GM12864 (cell line): Measurements from ENCODE around the gene MAPKAP1.

Experiments
- DNase-seq: peaks from one replicate; pipeline ENCODE4 v3.0.0-alpha.2; 2011; ENCODE audit warnings: low read depth
- H3K4me3 ChIP-seq: 2 replicates; pipeline ENCODE4 v1.5.1; 2011; ENCODE audit warnings: mild to moderate bottlenecking, low read depth, low read length, control low read depth
- TF ChIP-seq, protein P1 (sequence below): IDR thresholded peaks from 2 replicates; pipeline ENCODE4 v1.5.1; 2011; ENCODE audit warnings: low read depth, mild to moderate bottlenecking, moderate library complexity, low read length, control low read depth, inconsistent platforms; ENCODE audit errors: missing control alignments

MAPKAP1 gene

DNA sequence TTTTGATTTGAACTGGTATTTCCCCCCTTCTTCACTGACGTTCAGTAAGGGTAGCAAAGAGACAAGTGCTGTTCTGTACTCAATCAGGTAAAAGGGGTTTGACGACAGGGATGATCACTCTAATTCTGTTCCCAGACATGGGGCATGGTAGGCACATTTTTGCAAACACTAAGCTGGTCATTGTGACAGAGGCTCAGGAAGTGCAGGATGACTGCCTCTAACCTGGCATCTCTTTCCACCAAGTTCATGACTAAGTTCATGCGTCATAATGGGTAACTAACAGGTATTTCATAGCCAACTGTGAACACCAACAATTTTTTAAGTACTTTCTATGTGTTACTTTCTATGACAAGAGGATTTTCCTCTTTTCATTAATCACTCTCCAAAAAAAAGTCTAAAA, 166.5 kb downstream of the MAPKAP1 start:
- TF ChIP-seq, protein P1, sequence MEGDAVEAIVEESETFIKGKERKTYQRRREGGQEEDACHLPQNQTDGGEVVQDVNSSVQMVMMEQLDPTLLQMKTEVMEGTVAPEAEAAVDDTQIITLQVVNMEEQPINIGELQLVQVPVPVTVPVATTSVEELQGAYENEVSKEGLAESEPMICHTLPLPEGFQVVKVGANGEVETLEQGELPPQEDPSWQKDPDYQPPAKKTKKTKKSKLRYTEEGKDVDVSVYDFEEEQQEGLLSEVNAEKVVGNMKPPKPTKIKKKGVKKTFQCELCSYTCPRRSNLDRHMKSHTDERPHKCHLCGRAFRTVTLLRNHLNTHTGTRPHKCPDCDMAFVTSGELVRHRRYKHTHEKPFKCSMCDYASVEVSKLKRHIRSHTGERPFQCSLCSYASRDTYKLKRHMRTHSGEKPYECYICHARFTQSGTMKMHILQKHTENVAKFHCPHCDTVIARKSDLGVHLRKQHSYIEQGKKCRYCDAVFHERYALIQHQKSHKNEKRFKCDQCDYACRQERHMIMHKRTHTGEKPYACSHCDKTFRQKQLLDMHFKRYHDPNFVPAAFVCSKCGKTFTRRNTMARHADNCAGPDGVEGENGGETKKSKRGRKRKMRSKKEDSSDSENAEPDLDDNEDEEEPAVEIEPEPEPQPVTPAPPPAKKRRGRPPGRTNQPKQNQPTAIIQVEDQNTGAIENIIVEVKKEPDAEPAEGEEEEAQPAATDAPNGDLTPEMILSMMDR: no peak
- no peak for DNase-seq

DNA sequence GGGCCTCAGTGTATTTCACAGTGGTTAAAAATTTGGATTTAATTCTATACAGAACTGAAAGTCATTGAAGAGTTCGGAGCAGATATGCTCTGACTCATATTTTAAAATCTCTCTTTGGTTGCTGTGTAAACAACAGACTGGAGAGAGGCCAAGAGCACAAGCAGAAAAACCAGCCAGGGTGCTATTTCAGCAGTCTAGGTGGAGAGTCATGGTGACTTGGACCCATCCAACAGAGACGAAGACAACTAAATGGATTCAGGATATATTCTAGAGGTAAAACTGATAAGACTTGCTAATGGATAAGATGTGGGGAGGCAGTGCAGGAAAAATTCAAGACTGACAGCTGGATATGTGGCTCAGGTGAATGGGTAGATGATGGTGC, 168.9 kb downstream of the MAPKAP1 start:
- TF ChIP-seq, protein P1: no peak
- H3K4me3 ChIP-seq: no peak overlapping the region
- no peak for DNase-seq

More for the DNA sequence above, 166.5 kb downstream of the MAPKAP1 start:
- H3K4me3 ChIP-seq: no peak overlapping the region

DNA sequence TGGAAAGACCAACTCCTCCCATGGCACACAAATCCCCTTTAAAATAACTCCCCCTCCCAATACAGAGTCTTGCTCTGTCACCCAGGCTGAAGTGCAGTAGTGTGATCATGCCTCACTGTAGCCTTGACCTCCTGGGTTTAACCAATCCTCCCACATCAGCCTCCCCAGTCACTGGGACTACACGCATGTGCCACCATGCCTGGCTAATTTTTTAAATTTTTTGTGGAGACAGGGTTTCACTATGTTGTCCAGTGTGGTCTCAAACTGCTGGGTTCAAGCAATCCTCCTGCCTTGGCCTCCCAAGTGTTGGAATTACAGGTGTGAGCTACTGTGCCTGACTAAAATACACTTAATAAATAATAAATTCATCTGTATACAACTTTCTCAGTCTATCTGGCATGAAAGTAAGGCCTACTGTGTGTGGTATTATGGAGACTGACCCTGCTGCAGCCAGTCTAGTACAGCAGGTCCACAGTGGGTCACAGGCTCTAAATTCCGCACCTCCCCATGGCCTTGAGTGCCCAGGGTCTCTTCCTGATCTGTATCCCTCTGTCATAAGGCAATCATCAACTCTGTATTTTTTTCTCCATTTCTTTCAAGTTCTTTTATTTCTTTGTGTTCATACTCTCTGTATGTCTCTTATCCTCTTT, 169.4 kb downstream of the MAPKAP1 start:
- TF ChIP-seq, protein P1: no peak
- no peak overlapping the region for H3K4me3 ChIP-seq

DNA sequence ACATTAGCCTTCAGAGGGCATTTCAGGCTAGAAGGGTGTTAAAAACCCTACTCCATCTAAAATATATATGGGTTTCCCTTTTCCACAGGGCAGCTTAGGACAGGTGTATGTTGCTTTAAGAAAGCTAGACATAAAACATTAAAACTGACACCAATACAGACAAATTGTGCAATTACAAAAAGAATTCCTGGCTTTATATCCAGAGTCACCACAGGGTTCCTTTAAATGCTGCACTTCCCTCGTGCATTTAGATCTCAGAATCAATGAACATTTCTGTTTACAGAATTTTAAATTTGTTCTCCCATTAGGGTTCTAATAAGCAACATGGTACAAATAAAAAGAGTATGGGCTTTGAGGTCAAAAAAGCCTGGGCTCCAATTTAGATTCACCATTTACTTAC, 170.2 kb downstream of the MAPKAP1 start:
- DNase-seq: no peak
- TF ChIP-seq, protein P1: no peak
- no peak overlapping the region for H3K4me3 ChIP-seq

More for the DNA sequence above, 169.4 kb downstream of the MAPKAP1 start:
- no peak for DNase-seq

DNA sequence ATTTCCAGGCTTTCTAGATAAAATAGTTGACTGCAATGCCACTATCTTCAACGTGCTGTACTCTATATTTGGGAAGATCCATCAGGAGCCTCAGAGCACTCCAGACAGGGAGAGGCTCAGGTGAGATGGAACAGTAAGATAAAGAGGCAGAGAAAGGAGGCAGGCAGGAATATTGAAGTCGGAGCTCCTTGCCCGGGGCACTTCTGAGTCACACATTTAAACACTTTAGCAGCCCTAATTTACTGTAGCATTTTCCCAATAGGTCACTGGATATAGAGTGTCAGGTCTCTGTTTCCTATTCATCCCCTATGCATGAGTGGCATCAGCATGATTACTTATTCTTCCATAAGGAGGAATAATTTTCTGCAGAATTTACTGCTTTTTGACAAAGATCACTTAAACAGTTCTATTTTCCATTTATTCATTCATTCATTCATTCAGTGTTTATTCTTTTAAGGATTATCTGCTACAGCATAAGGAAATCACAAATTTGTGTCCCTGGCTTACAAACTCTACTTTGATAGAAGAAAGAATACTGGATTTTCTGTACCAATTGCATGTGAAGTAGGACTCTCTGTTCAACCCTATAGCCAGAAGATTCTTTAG, 170.7 kb downstream of the MAPKAP1 start:
- no peak for DNase-seq
- TF ChIP-seq, protein P1: no peak
- H3K4me3 ChIP-seq: no peak overlapping the region

DNA sequence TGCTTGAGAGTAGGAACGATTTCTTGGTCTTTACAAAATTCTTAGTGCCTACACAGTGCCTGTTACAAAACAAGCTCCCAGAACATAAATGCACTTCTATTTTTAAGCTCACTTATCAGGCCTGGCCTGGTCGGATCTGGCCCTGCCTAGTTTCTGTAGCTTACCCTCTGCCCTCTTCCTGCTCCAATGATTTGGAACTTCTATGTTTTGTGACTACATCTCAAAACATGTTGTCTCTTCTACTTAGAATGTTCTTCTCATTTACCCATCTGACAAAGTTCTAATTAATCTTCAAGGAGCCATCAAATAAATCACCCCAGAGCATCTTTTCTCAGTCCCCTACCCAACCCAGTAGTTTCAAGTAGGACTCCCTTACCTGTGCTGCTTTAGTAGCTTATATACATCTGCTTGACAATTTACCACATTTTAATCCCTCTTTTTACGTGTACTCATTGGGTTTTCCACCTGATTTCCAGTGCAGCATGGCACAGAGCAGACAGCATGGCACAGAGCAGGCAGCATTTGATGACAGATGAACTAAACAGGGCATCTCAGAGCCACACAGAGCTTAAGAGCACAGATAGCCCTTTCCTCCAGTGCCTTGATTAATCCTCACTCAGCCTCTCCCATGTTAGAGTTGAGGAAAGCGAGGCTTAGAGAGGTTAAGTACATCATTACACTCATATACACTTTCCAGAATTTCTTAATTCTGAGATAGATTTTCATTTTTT, 171.9 kb downstream of the MAPKAP1 start:
- TF ChIP-seq, protein P1: no peak
- no peak for DNase-seq

More for the DNA sequence above, 171.9 kb downstream of the MAPKAP1 start:
- H3K4me3 ChIP-seq: no peak overlapping the region
